ENCODE data around the gene ZFHX3. TPM values are rescaled to one million over a fixed set of nuclear protein-coding genes. Genes with fewer than 3 reads are reported as not detected.

The ZFHX3 gene
- total RNA-seq, 1 donor = 2.6 TPM

- Histone ChIP-seq H3K4me3 (ENCODE audit: low read length) (no peak overlapping the region), H3K4me1 (ENCODE audit: insufficient read depth, low read length) (peaks cover 5% of the 10 kb centered on the region), H3K27me3 (ENCODE audit: insufficient read depth, low read length) (no peaks in the 10 kb centered on the region), H3K9me3 (ENCODE audit: low read depth, low read length) (no peaks in the 10 kb centered on the region)
Observed at GRCh38 chr16:73027685-73028111, 20.2 kb downstream of the ZFHX3 start.

- H3K4me3 ChIP-seq (ENCODE audit: low read length) = no peak overlapping the region
- no peaks in the 10 kb centered on the region for H3K4me1 ChIP-seq (ENCODE audit: insufficient read depth, low read length)
- H3K9me3 ChIP-seq (ENCODE audit: low read depth, low read length) = no peaks in the 10 kb centered on the region
- no peaks in the 10 kb centered on the region for H3K27me3 ChIP-seq (ENCODE audit: insufficient read depth, low read length)
Observed at GRCh38 chr16:73026754-73027684, 20.9 kb downstream of the ZFHX3 start.

GRCh38 chr16:73025856-73026210, 22.1 kb downstream of the ZFHX3 start:
- Histone ChIP-seq H3K9me3 (ENCODE audit: low read depth, low read length) (no peaks in the 10 kb centered on the region), H3K4me3 (ENCODE audit: low read length) (no peak overlapping the region), H3K27me3 (ENCODE audit: insufficient read depth, low read length) (no peaks in the 10 kb centered on the region), H3K4me1 (ENCODE audit: insufficient read depth, low read length) (no peaks in the 10 kb centered on the region)

GRCh38 chr16:73025151-73025855, 22.6 kb downstream of the ZFHX3 start:
- no peaks in the 10 kb centered on the region for H3K27me3 ChIP-seq (ENCODE audit: insufficient read depth, low read length)
- H3K9me3 ChIP-seq (ENCODE audit: low read depth, low read length) = no peaks in the 10 kb centered on the region
- no peak overlapping the region for H3K4me3 ChIP-seq (ENCODE audit: low read length)
- no peaks in the 10 kb centered on the region for H3K4me1 ChIP-seq (ENCODE audit: insufficient read depth, low read length)

GRCh38 chr16:73024571-73025105, 23.3 kb downstream of the ZFHX3 start:
- no peak overlapping the region for H3K4me3 ChIP-seq (ENCODE audit: low read length)
- no peaks in the 10 kb centered on the region for H3K9me3 ChIP-seq (ENCODE audit: low read depth, low read length)
- H3K4me1 ChIP-seq (ENCODE audit: insufficient read depth, low read length) = no peaks in the 10 kb centered on the region
- H3K27me3 ChIP-seq (ENCODE audit: insufficient read depth, low read length) = no peaks in the 10 kb centered on the region

GRCh38 chr16:73023752-73024570, 24.0 kb downstream of the ZFHX3 start:
- no peak overlapping the region for H3K4me3 ChIP-seq (ENCODE audit: low read length)
- H3K27me3 ChIP-seq (ENCODE audit: insufficient read depth, low read length) = no peaks in the 10 kb centered on the region
- no peaks in the 10 kb centered on the region for H3K9me3 ChIP-seq (ENCODE audit: low read depth, low read length)
- no peaks in the 10 kb centered on the region for H3K4me1 ChIP-seq (ENCODE audit: insufficient read depth, low read length)

- Histone ChIP-seq H3K27me3 (ENCODE audit: insufficient read depth, low read length) (no peaks in the 10 kb centered on the region), H3K4me3 (ENCODE audit: low read length) (no peak overlapping the region), H3K4me1 (ENCODE audit: insufficient read depth, low read length) (no peaks in the 10 kb centered on the region), H3K9me3 (ENCODE audit: low read depth, low read length) (no peaks in the 10 kb centered on the region)
Observed at GRCh38 chr16:73023320-73023719, 24.6 kb downstream of the ZFHX3 start.

GRCh38 chr16:73022534-73022933, 25.4 kb downstream of the ZFHX3 start:
- H3K9me3 ChIP-seq (ENCODE audit: low read depth, low read length) = no peaks in the 10 kb centered on the region
- no peaks in the 10 kb centered on the region for H3K4me1 ChIP-seq (ENCODE audit: insufficient read depth, low read length)
- no peaks in the 10 kb centered on the region for H3K27me3 ChIP-seq (ENCODE audit: insufficient read depth, low read length)
- H3K4me3 ChIP-seq (ENCODE audit: low read length) = no peak overlapping the region

GRCh38 chr16:73021866-73022495, 25.9 kb downstream of the ZFHX3 start:
- H3K9me3 ChIP-seq (ENCODE audit: low read depth, low read length) = no peaks in the 10 kb centered on the region
- H3K27me3 ChIP-seq (ENCODE audit: insufficient read depth, low read length) = no peaks in the 10 kb centered on the region
- H3K4me3 ChIP-seq (ENCODE audit: low read length) = no peak overlapping the region
- no peaks in the 10 kb centered on the region for H3K4me1 ChIP-seq (ENCODE audit: insufficient read depth, low read length)

GRCh38 chr16:73020409-73020884, 27.5 kb downstream of the ZFHX3 start:
- Histone ChIP-seq H3K9me3 (ENCODE audit: low read depth, low read length) (no peaks in the 10 kb centered on the region), H3K4me1 (ENCODE audit: insufficient read depth, low read length) (peaks cover 4% of the 10 kb centered on the region), H3K27me3 (ENCODE audit: insufficient read depth, low read length) (no peaks in the 10 kb centered on the region), H3K4me3 (ENCODE audit: low read length) (no peak overlapping the region)

GRCh38 chr16:73019457-73020362, 28.2 kb downstream of the ZFHX3 start:
- Histone ChIP-seq H3K4me1 (ENCODE audit: insufficient read depth, low read length) (peaks cover 4% of the 10 kb centered on the region), H3K9me3 (ENCODE audit: low read depth, low read length) (no peaks in the 10 kb centered on the region), H3K4me3 (ENCODE audit: low read length) (no peak overlapping the region), H3K27me3 (ENCODE audit: insufficient read depth, low read length) (no peaks in the 10 kb centered on the region)

GRCh38 chr16:73018821-73019456, 29.0 kb downstream of the ZFHX3 start:
- peaks cover 4% of the 10 kb centered on the region for H3K4me1 ChIP-seq (ENCODE audit: insufficient read depth, low read length)
- H3K27me3 ChIP-seq (ENCODE audit: insufficient read depth, low read length) = no peaks in the 10 kb centered on the region
- no peaks in the 10 kb centered on the region for H3K9me3 ChIP-seq (ENCODE audit: low read depth, low read length)
- H3K4me3 ChIP-seq (ENCODE audit: low read length) = no peak overlapping the region

- no peaks in the 10 kb centered on the region for H3K27me3 ChIP-seq (ENCODE audit: insufficient read depth, low read length)
Observed at GRCh38 chr16:73017321-73017720, 30.6 kb downstream of the ZFHX3 start.

More at GRCh38 chr16:73017321-73017720, 30.6 kb downstream of the ZFHX3 start:
- no peaks in the 10 kb centered on the region for H3K9me3 ChIP-seq (ENCODE audit: low read depth, low read length)
- H3K4me3 ChIP-seq (ENCODE audit: low read length) = no peak overlapping the region
- H3K4me1 ChIP-seq (ENCODE audit: insufficient read depth, low read length) = peaks cover 4% of the 10 kb centered on the region
